ENCODE results near the gene SPEG.
"Not testable (repeated sequence)": the region's sequence is repeated elsewhere in the genome, so short reads cannot be mapped to it uniquely, and the experiment has no call there.

The SPEG gene

GRCh38 chr2:219434718-219435525 is at the start of gene SPEG:
Gene SPEG, plus strand, starts transcription at chr2:219434843. Its CDS starts 135 bp downstream, at chr2:219434978.
- peak; percentile 60 for DNase-seq (ENCODE audit: low read depth, low spot score)

GRCh38 chr2:219384859-219385258 is 49.8 kb upstream of the SPEG start:
- DNase-seq (ENCODE audit: low read depth, low spot score) = no peak

DNA sequence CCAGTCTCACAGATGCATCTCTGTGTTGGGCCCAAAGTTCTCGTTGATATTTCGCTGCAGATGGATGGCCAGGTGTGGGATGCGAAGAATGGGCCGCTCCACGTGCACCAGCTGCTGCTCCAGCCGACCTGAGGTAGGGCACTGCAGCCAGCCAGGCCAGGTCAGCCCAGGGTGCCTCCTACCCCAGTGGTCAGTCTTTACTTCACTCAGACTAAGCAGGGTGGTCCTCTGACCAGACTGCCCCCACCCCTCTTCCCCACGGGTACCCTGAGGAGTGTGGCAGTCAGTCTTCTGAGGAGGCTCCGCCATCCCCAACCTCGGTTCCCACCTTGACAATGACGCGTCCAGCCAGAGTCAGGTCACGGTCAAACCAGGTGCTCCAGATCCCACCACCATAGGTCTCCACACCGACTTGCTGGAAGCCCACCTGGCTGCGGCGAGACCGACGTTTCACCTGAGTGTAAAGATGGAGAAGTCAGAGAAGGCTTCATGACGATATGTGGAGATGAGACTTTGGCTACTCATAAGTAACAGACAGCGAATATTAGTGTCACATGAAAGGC is 48.6 kb upstream of the SPEG start:
- no peak for DNase-seq (ENCODE audit: low read depth, low spot score)

DNA sequence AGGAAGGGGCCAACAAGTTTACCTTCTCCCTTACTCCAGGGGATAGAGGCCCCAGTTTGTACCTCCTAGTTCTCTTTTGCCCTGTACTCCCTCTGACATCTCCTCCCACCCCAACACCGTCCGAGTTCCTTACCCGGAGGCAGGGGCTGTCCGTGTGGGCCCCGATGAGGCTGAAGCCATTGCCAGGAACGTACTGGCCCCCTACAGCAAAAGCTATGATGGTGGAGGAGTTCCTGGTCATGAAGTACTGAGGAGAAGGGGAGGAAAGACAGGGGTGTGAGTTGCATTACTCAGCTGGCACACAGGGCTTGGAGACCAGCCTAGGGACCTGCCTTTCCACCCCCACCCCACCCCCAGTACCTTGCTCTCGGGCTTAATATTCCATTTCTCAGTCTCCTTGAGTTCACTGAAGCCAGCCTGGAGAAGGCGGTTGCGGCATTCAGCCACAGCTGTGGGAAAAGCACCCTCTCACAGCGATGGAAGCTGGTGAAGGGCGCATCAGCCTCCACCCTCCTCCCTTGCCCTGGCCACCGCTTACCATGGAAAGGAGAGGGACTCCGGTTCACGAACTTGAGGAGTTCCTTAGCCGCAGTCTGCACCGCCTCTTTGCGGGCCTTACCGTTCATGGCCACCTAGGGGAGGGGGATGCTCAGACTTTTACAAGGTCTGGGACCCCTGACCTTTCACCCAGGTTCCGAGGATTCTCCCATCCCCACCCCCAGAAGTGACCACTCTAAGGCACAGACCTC is 47.9 kb upstream of the SPEG start:
- peak; percentile 28 for DNase-seq (ENCODE audit: low read depth, low spot score)

- DNase-seq (ENCODE audit: low read depth, low spot score) = peak; percentile 96
These were observed 47.1 kb upstream of the SPEG start, which contains the start of gene DNPEP for GRCh38 chr2:219387306-219388120. Gene DNPEP, minus strand, starts transcription at chr2:219387912. Its CDS starts 118 bp downstream, at chr2:219387794.

DNA sequence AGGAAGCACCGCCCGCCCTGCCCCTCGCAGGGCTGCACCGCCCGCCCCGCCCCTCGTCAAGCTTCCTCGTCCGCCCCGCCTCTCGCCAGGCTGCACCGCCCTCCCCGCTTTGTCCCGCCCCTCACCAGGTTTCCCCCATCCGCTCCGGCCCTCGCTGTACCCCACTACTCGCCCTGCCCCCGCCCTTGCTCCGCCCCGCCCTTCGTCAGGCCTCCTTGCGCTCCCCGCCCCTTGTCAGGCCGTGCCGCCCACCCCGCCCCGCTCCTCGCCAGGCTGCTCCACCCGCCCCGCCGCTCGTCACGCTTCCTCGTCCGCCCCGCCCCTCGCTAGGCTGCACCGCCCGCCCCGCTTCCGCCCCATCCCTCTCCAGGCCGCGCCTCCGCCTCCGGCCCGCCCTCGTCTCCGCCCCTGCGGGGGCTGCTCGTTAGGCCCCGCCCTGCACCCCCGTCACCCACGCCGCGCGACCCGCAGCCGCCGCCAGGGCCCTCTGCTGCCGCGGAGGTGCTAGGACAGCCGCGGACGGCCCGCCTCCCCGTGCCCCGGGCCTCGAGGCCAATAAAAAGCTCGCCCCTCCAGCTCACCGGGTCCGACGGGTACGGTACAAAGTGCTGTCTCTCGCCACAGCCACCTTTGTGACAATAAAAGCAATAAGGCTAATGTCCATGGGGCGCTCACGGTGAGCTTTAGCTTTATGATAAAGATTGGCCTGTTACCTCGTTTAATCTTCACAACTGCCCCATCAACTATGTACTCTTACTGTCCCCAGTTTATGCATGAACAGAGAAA is 46.3 kb upstream of the SPEG start:
- peak; percentile 99 for DNase-seq (ENCODE audit: low read depth, low spot score)

DNA sequence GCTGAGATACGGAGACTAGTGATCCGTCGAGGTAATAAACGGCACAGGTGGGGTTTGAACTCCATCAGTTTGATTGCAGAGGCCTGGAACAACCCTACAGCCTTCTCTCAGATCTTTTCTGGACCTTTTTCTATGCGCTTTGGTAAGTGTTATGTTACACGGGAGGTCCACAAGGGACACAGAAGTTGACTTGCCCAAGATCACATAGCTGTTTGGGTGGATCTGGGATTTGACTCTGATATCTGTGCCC is 45.8 kb upstream of the SPEG start:
- no peak for DNase-seq (ENCODE audit: low read depth, low spot score)

DNA sequence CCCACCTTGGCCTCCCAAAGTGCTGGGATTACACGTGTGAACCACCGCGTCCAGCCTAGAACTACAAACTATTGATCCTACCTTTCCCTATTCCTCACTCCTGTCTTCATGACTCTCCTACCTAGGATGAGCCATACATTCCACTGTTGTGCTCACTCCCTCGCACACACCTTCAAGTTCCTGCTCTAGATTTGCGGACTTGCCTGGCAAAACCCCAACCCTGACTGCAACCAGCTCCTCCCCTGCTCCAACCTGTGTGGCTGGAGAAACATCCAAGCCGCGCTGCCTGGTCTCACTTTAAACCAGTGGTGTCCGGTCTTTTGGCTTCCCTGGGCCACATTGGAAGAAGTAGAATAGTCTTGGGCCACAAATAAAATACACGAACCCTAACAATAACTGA is 41.9 kb upstream of the SPEG start:
- DNase-seq (ENCODE audit: low read depth, low spot score) = no peak

DNA sequence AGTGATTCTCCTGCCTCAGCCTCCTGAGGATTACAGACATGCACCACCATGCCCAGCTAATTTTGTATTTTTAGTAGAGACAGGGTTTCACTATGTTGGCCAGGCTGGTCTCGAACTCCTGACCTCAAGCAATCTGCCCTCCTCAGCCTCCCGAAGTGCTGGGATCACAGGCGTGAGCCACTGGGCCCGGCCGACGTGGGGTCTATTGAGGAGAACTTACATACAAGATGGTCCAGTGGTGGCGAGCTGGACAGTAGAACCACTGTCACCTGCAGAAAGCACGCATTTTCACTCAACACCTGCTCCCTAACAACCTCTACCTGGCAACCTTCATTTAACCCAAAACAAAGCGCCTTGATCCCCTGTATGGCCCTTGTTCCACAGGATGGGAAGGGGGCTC is 39.6 kb upstream of the SPEG start:
- DNase-seq (ENCODE audit: low read depth, low spot score) = not testable (repeated sequence)

DNA sequence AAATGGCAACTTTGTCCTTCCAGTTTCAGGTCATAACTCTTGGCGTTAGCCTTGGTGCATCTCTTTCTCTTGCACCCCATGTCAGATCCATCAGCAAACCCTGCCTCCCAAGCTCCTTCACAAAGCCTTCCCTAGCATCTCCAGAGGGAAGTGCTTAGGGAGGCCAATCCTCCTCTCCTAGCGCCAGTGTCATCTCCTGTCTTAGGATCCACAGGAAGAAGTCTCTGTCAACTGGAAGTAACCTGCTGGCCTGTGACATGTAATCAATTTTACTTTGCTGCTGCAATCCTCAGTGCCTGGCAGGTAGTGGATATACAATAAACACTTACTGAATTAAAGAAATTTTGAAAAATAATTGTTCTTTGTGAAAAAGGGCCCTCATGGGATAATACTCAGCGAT is 39.0 kb upstream of the SPEG start:
- DNase-seq (ENCODE audit: low read depth, low spot score) = no peak

GRCh38 chr2:219396863-219397457 is 37.7 kb upstream of the SPEG start:
- DNase-seq (ENCODE audit: low read depth, low spot score) = no peak

DNA sequence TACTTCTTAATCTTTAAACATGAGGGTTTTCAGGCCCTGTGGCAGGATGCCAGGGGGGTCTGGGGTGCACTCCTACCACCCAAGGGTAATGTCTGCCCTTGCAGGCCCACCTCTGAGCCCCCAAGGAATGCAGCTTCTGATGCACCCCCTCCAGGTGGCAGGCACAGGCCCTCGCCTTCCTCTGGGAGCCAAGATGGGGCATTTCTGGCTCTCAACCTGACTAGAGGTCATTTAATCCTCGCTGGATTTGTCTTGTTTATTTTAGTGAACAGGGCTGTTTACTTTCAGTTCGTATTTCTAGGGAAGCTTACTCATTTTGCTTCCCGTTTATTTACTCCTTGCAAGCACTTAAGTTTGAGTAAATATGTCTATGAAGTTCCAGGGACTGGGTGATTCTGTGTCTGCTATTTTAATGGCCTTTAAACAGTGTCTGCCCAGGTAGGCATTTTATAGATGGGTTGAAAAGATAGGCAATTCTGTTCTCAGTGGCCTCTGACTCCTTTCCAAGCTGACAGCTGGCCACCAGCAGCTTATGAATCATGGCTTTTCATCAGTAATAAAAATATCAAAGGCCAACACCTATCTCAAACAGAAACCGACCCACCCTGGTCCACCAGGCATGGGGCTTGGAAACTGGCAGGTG is 35.8 kb upstream of the SPEG start:
- DNase-seq (ENCODE audit: low read depth, low spot score) = no peak

- DNase-seq (ENCODE audit: low read depth, low spot score) = no peak
These were observed 34.7 kb upstream of the SPEG start for GRCh38 chr2:219399716-219400478.

DNA sequence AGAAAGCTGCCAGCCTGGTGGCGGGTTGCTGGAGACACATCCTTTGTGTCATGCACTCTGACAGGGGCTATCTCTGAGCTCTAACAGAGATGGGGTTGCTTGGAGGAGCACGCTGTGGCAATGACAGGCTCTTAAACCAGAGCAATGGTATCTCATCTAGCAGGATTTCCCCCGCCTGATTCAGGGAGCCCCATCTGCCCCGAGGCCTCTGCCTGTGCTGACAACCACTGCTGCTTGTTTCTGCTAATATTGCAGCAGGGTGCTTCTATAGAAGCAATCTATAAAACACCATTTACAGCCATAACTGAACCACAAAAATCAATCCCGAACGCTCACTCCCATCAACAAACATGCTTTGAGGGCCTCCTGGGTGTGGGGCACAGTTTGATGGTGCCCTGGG is 34.1 kb upstream of the SPEG start:
- DNase-seq (ENCODE audit: low read depth, low spot score) = no peak

DNA sequence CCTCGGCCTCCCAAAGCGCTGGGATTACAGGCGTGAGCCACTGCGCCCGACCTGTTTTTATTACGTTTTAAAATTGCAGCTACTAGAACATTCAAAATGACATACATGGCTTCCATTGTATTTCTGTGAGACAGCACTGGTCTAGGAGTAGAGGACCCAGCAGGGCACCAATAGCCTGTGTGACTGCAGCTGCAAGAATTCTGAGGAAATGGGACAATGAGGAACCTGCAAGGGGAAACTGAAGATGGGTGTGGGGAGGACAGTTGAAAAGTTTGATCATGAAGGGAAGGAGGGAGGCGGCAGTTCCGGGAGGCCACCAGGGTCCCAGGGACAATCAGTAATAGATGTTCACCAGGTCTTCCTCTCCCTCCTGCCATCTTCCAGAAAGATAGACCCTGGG is 33.0 kb upstream of the SPEG start:
- DNase-seq (ENCODE audit: low read depth, low spot score) = no peak

DNA sequence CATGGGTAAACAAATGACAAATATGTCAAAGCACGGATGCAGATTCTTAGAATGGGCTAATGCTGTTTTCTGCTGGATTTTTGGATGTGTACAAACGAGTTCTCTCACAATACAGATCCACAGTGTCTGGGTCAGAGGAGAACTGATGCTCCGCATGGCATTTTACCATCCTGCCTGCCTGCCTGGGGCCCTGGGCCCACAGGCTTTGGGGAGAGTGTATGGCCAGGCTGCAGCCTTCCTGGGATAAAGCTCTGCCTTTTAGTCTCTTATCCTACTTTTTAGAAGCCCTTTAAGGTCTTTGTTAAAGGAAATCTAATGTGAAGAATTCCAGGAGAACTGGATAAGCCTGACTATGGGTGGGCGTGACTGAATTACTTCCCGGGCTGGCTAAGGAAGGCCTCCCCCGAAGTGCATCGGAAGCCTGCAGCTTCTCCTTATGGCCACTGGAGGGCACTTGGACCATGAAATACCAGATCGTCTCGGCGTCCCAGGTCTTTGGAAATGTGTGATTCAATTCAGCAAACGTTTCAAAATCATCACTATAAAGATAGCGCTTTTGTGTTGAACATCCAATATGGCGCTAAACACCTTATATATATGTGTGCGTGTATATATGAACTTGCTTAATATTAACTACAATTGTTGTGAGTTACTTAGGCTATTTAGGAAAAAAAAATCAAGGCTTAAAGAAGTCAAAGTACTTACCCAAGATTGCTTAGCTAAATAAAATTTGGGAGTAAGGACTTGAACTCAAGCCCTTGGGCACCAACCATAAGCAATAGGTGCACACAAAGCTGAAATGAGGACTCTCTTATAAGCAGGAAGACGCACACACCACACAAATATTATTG is 31.8 kb upstream of the SPEG start:
- DNase-seq (ENCODE audit: low read depth, low spot score) = peak; percentile 88

DNA sequence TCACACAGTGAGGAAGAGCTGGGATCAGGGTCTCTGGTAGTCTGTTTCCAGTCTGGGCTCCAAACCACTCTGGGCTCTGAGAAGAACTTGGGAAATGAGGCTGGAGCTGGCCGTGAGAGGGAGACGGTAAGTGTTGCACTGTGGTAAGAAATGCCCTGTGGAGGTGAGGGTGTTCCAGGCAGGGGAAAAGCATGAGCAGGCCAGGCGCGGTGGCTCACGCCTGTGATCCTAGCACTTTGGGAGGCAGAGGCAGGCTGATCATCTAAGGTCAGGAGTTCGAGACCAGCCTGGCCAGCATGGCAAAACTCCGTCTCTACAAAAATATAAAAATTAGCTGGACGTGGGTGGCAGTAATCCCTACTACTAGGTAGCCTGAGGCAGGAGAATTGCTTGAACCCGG is 30.8 kb upstream of the SPEG start:
- no peak for DNase-seq (ENCODE audit: low read depth, low spot score)

DNA sequence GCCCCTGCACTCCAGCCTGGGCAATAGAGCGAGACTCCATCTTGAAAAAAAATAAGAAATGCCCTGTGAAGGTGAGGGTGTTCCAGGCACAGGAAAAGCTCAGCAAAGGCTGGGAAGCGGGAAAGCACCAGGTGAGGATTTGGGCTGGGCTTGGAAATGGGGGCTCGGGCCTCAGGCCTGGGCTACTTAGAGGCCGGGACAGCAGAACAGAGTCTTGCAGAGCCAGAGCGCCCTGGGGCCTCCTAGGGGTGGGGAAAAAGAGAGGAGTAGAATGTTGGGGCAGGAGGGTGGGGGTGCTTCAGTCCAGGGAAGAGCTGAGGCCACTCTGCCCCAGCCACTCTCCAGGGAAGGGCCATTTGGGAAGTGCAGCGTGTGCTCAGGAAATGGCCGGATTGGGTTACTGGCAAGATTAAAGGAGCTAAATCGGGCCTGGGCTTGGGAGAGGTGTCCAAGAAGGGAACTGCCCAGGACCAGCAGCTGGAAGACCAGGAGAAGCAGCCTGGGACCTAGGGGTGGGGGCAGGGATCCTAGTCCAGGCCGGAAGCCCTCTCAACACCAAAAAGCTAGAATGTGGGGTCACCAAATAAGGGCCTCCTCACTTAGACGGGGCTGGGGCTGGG is 30.2 kb upstream of the SPEG start:
- no peak for DNase-seq (ENCODE audit: low read depth, low spot score)

All from astrocyte of the hippocampus (primary cell).